Posterior vena cava (tissue), 2 donors: ENCODE results near the gene FBXO34. TPM values are rescaled to one million over a fixed set of nuclear protein-coding genes. Genes with fewer than 3 reads are reported as not detected.

Source experiments
- DNase-seq: peaks from one replicate; pipeline ENCODE4 v3.0.0-alpha.2; 2020; ENCODE audit warnings: low spot score
- intact Hi-C, 2 donors: fragments of 100-400 bp; cut with DNase I; formaldehyde crosslinking; loops; one replicate each; pipeline versions ENCODE4 v1.14.1 to v1.14.2; 2022 to 2023
- total RNA-seq, 2 donors: library from RNA; stranded (reverse); fragmentation: NEBNext Ultra II Directional; extraction: Animal tissue kit (Norgen Biotek cat#: 25700); gene quantifications; one replicate each; pipeline ENCODE4 v1.2.1, GENCODE V29; 2021
- donor health status: DM: yes; HTN: yes; CAD: no.
- donor health status: DM: yes; HTN: yes; CAD: no.

The FBXO34 gene
- total RNA-seq, 2 donors from 2014 or later, result 15.4 to 20.5 TPM

- intact Hi-C loops, result no loop called here
- DNase-seq, result no peak
Observed at GRCh38 chr14:55265197-55265596, 6.0 kb upstream of the FBXO34 start.

- DNase-seq, result no peak
- intact Hi-C loops, result no loop called here
Observed at GRCh38 chr14:55267820-55268219, 3.4 kb upstream of the FBXO34 start.

GRCh38 chr14:55271572-55272298, 514 bp downstream of the FBXO34 start:
- intact Hi-C loops, result no loop called here
- DNase-seq, result peak; percentile 93

- DNase-seq, result no peak
- intact Hi-C loops, result no loop called here
Observed at GRCh38 chr14:55272387-55272786, 1.2 kb downstream of the FBXO34 start.

- DNase-seq, result no peak
- intact Hi-C loops, result no loop called here
Observed at GRCh38 chr14:55272922-55273321, 1.7 kb downstream of the FBXO34 start.

- intact Hi-C loops, result no loop called here
- no peak for DNase-seq
Observed at GRCh38 chr14:55274146-55274545, 2.9 kb downstream of the FBXO34 start.

GRCh38 chr14:55274751-55275150, 3.5 kb downstream of the FBXO34 start:
- intact Hi-C loops, result no loop called here
- DNase-seq, result no peak

GRCh38 chr14:55276736-55277135, 5.5 kb downstream of the FBXO34 start:
- intact Hi-C loops, result no loop called here
- no peak for DNase-seq

GRCh38 chr14:55277972-55278740, 6.9 kb downstream of the FBXO34 start:
- intact Hi-C loops, result no loop called here
- DNase-seq, result no peak

GRCh38 chr14:55279384-55279783, 8.2 kb downstream of the FBXO34 start:
- DNase-seq, result no peak
- intact Hi-C loops, result no loop called here

- DNase-seq, result no peak
- intact Hi-C loops, result no loop called here
Observed at GRCh38 chr14:55281316-55281839, 10.2 kb downstream of the FBXO34 start.

GRCh38 chr14:55285048-55285652, 13.9 kb downstream of the FBXO34 start:
- no peak for DNase-seq
- intact Hi-C loops, result no loop called here

- intact Hi-C loops, result no loop called here
- no peak for DNase-seq
Observed at GRCh38 chr14:55288439-55288838, 17.2 kb downstream of the FBXO34 start.

- DNase-seq, result no peak
- intact Hi-C loops, result no loop called here
Observed at GRCh38 chr14:55291480-55292081, 20.4 kb downstream of the FBXO34 start.

GRCh38 chr14:55294603-55295002, 23.4 kb downstream of the FBXO34 start:
- intact Hi-C loops, result no loop called here
- DNase-seq, result no peak

- intact Hi-C loops, result no loop called here
- no peak for DNase-seq
Observed at GRCh38 chr14:55297611-55298499, 26.6 kb downstream of the FBXO34 start.

GRCh38 chr14:55298500-55298822, 27.2 kb downstream of the FBXO34 start:
- DNase-seq, result no peak
- intact Hi-C loops, result no loop called here

GRCh38 chr14:55301437-55302121, 30.4 kb downstream of the FBXO34 start:
- intact Hi-C loops, result no loop called here
- no peak for DNase-seq
